HG03558 (cell line): ENCODE measurements around the gene TTLL11.

ENCODE experiments used
- ATAC-seq: cut with Tn5 transposase; IDR thresholded peaks from one replicate; pipeline ENCODE4 v1.9.1; 2021; ENCODE audit warnings: moderate number of reproducible peaks; ENCODE audit not compliant: unreplicated experiment; ENCODE audit errors: extremely low read depth

The TTLL11 gene

GRCh38 chr9:121822093-121823085 lies 270.7 kb downstream of the TTLL11 start:
- ATAC-seq: no peak

- no peak for ATAC-seq
Measured at GRCh38 chr9:121821326-121821725, 271.8 kb downstream of the TTLL11 start.

- ATAC-seq: no peak
Measured at GRCh38 chr9:121820286-121821005, 272.7 kb downstream of the TTLL11 start.

- ATAC-seq: no peak
Measured at GRCh38 chr9:121819428-121820231, 273.5 kb downstream of the TTLL11 start.

- no peak for ATAC-seq
Measured at GRCh38 chr9:121818841-121819427, 274.2 kb downstream of the TTLL11 start.

- no peak for ATAC-seq
Measured at GRCh38 chr9:121818016-121818661, 275.0 kb downstream of the TTLL11 start.

- ATAC-seq: no peak
Measured at GRCh38 chr9:121817476-121817875, 275.6 kb downstream of the TTLL11 start.

GRCh38 chr9:121816845-121817450 lies 276.2 kb downstream of the TTLL11 start:
- ATAC-seq: no peak

GRCh38 chr9:121816449-121816817 lies 276.7 kb downstream of the TTLL11 start:
- no peak for ATAC-seq

- no peak for ATAC-seq
Measured at GRCh38 chr9:121815546-121816448, 277.3 kb downstream of the TTLL11 start.

- no peak for ATAC-seq
Measured at GRCh38 chr9:121815084-121815483, 278.0 kb downstream of the TTLL11 start.

GRCh38 chr9:121814594-121814993 lies 278.5 kb downstream of the TTLL11 start:
- ATAC-seq: no peak

- no peak for ATAC-seq
Measured at GRCh38 chr9:121813519-121814210, 279.4 kb downstream of the TTLL11 start.

- ATAC-seq: no peak
Measured at GRCh38 chr9:121812159-121812735, 280.9 kb downstream of the TTLL11 start.

- ATAC-seq: no peak
Measured at GRCh38 chr9:121811751-121812150, 281.4 kb downstream of the TTLL11 start.

GRCh38 chr9:121811140-121811539 lies 282.0 kb downstream of the TTLL11 start:
- ATAC-seq: no peak

- no peak for ATAC-seq
Measured at GRCh38 chr9:121810489-121810888, 282.6 kb downstream of the TTLL11 start.
